Thyroid gland (tissue), 4 donors: ENCODE data around the gene C1orf35. TPM values are rescaled to one million over a fixed set of nuclear protein-coding genes. Genes with fewer than 3 reads are reported as not detected.

Experiments
- DNase-seq, 2 donors: peaks; one replicate each; pipeline ENCODE4 v3.0.0-alpha.2; 2019
- H3K27ac ChIP-seq, 3 donors: fragments of 200-600 bp; sonication (generic); 1 replicate in 2 of 3; 2 replicates in 1 of 3; pipeline ENCODE4 v1.5.1; 2016 to 2019; ENCODE audit warnings: mild to moderate bottlenecking in 1 of 3, moderate library complexity in 1 of 3
- H3K27me3 ChIP-seq: fragments of 200-600 bp; sonication (generic); one replicate; pipeline ENCODE4 v1.5.1; 2019
- H3K36me3 ChIP-seq, 2 donors: fragments of 200-600 bp; sonication (generic); one replicate each; pipeline ENCODE4 v1.5.1; 2016 to 2019
- H3K4me1 ChIP-seq, 2 donors: fragments of 200-600 bp; sonication (generic); one replicate each; pipeline ENCODE4 v1.5.1; 2017 to 2019
- H3K4me3 ChIP-seq, 3 donors: fragments of 200-600 bp; sonication (generic); replicated peaks in 1 of 3; 1 replicate in 2 of 3; 2 replicates in 1 of 3; pipeline ENCODE4 v1.5.1; 2016; ENCODE audit warnings: mild to moderate bottlenecking in 1 of 3
- H3K9me3 ChIP-seq: fragments of 200-600 bp; sonication (generic); one replicate; pipeline ENCODE4 v1.5.1; 2017
- CTCF ChIP-seq, 6 experiments: fragments of 200-600 bp in 3 of 6; fragments of 450-650 bp in 3 of 6; sonication (generic) in 3 of 6; IDR thresholded peaks; one replicate each; pipeline ENCODE4 v1.5.1; 2016 to 2019; ENCODE audit warnings: antibody characterized with exemption in 6 of 6, mild to moderate bottlenecking in 2 of 6, inconsistent platforms in 1 of 6, moderate library complexity in 1 of 6
- POLR2A ChIP-seq, 2 donors: fragments of 450-650 bp; IDR thresholded peaks; one replicate each; pipeline ENCODE4 v1.6.1; 2017; ENCODE audit warnings: antibody characterized with exemption in 2 of 2, mild to moderate bottlenecking in 2 of 2, moderate library complexity in 1 of 2
- WGBS, 2 donors: methylation state at CpG; one replicate each; pipeline ENCODE4 v1.1.5; 2017; 5-methylcytosine and 5-hydroxymethylcytosine counted together
- intact Hi-C: fragments of 100-400 bp; cut with DNase I; formaldehyde crosslinking; loops from one replicate; pipeline ENCODE4 v1.15.1; 2023
- total RNA-seq, 4 donors: library from RNA; depleted of rRNA; stranded (reverse); fragments of >200 nt; gene quantifications; one replicate each; pipeline ENCODE4 v1.2.3, GENCODE V29; 2016

C1orf35 gene
- total RNA-seq, 4 donors from 2014 or later, result 8.3 to 26.5 (median 13.6) TPM

GRCh38 chr1:228066891-228067654 is 36.1 kb downstream of the C1orf35 start:
- TF ChIP-seq POLR2A (IDR thresholded peaks at IDR 0.05) (no peak), CTCF (IDR thresholded peaks at IDR 0.05) (no peak)
- intact Hi-C loops, result no loop called here
- no peak overlapping the region for H3K4me3 ChIP-seq
- H3K27me3 ChIP-seq, result no peaks in the 10 kb centered on the region
- no peak overlapping the region for H3K27ac ChIP-seq
- 61 to 67% methylated on average over 7 to 8 of the region's 10 CpGs for WGBS, 2 donors
- no peak for DNase-seq
- H3K4me1 ChIP-seq, result no peaks in the 10 kb centered on the region
- H3K9me3 ChIP-seq, result no peaks in the 10 kb centered on the region
- no peaks in the 10 kb centered on the region for H3K36me3 ChIP-seq

GRCh38 chr1:228066416-228066815 is 36.7 kb downstream of the C1orf35 start:
- H3K27me3 ChIP-seq, result no peaks in the 10 kb centered on the region
- no peaks in the 10 kb centered on the region for H3K9me3 ChIP-seq
- H3K4me1 ChIP-seq, result no peaks in the 10 kb centered on the region
- no peak overlapping the region for H3K4me3 ChIP-seq
- WGBS, 2 donors, result 43 to 45% methylated on average over 4 of the region's 4 CpGs
- intact Hi-C loops, result no loop called here
- no peak for DNase-seq
- H3K36me3 ChIP-seq, result no peaks in the 10 kb centered on the region
- no peak overlapping the region for H3K27ac ChIP-seq
- TF ChIP-seq CTCF (IDR thresholded peaks at IDR 0.05) (no peak), POLR2A (IDR thresholded peaks at IDR 0.05) (no peak)

- peaks cover 0 to under 1% of the 10 kb centered on the region in 2 donors for H3K4me1 ChIP-seq
- no peak overlapping the region for H3K4me3 ChIP-seq
- H3K36me3 ChIP-seq, result no peaks in the 10 kb centered on the region
- H3K27ac ChIP-seq, result no peak overlapping the region
- WGBS, 2 donors, result 76 to 78% methylated on average over 11 to 14 of the region's 15 CpGs
- intact Hi-C loops, result no loop called here
- H3K9me3 ChIP-seq, result no peaks in the 10 kb centered on the region
- no peak for DNase-seq
- no peaks in the 10 kb centered on the region for H3K27me3 ChIP-seq
- no peak for TF ChIP-seq POLR2A (IDR thresholded peaks at IDR 0.05)
- TF ChIP-seq CTCF (IDR thresholded peaks at IDR 0.05), result no peak
These were observed 37.4 kb downstream of the C1orf35 start for GRCh38 chr1:228065543-228066347.

- intact Hi-C loops, result no loop called here
- Histone ChIP-seq H3K4me3 (no peak overlapping the region), H3K27ac (no peak overlapping the region), H3K27me3 (peaks cover under 1% of the 10 kb centered on the region), H3K36me3 (no peaks in the 10 kb centered on the region), H3K9me3 (no peaks in the 10 kb centered on the region), H3K4me1 (peaks cover 0 to 9% of the 10 kb centered on the region in 2 donors)
- DNase-seq, result no peak
- WGBS, 2 donors, result 78 to 79% methylated on average over 6 to 11 of the region's 15 CpGs
- TF ChIP-seq POLR2A (IDR thresholded peaks at IDR 0.05) (no peak), CTCF (IDR thresholded peaks at IDR 0.05) (no peak)
These were observed 38.2 kb downstream of the C1orf35 start for GRCh38 chr1:228064741-228065542.
